Neuronal stem cell (in vitro differentiated cells): ENCODE data around the gene TNK1.

ENCODE experiments used
- DNase-seq: peaks from one replicate; pipeline ENCODE4 v3.0.0-alpha.2; 2013; ENCODE audit warnings: low spot score
- H2AFZ ChIP-seq: one replicate; pipeline ENCODE4 v1.6.1; 2013; ENCODE audit warnings: mild to moderate bottlenecking, low read length, inconsistent platforms
- H2AK5ac ChIP-seq: 2 replicates; pipeline ENCODE4 v1.6.1; 2013; ENCODE audit warnings: low read depth, mild to moderate bottlenecking, inconsistent platforms, low read length, moderate library complexity, mixed read lengths
- H2BK120ac ChIP-seq: 2 replicates; pipeline ENCODE4 v1.6.1; 2013; ENCODE audit warnings: low read depth, mild to moderate bottlenecking, inconsistent platforms, low read length, moderate library complexity, mixed read lengths
- H2BK12ac ChIP-seq: one replicate; pipeline ENCODE4 v1.6.1; 2013; ENCODE audit warnings: low read length, inconsistent platforms
- H2BK15ac ChIP-seq: 2 replicates; pipeline ENCODE4 v1.6.1; 2013; ENCODE audit warnings: mild to moderate bottlenecking, low read length, inconsistent platforms, mixed read lengths
- H2BK5ac ChIP-seq: one replicate; pipeline ENCODE4 v1.6.1; 2013; ENCODE audit warnings: inconsistent platforms, mild to moderate bottlenecking, low read length, moderate library complexity
- H3K14ac ChIP-seq: one replicate; pipeline ENCODE4 v1.6.1; 2013; ENCODE audit warnings: low read length, inconsistent platforms
- H3K18ac ChIP-seq: 2 replicates; pipeline ENCODE4 v1.6.1; 2013; ENCODE audit warnings: low read length, inconsistent platforms
- H3K23ac ChIP-seq: 2 replicates; pipeline ENCODE4 v1.6.1; 2013; ENCODE audit warnings: low read depth, mild to moderate bottlenecking, mixed read lengths, low read length, inconsistent platforms; ENCODE audit not compliant: poor library complexity
- H3K27ac ChIP-seq: replicated peaks from 3 replicates; pipeline ENCODE4 v1.5.1; 2013; ENCODE audit warnings: low read length, inconsistent platforms
- H3K27me3 ChIP-seq, 3 experiments: 2 replicates each; pipeline ENCODE4 v1.6.1; 2013; ENCODE audit warnings: low read length in 3 of 3, mild to moderate bottlenecking in 2 of 3, inconsistent platforms in 1 of 3, low read depth in 1 of 3, mixed read lengths in 1 of 3, moderate library complexity in 1 of 3; ENCODE audit not compliant: control insufficient read depth in 3 of 3, insufficient read depth in 3 of 3
- H3K36me3 ChIP-seq, 2 donors: replicated peaks in 1 of 2; 2 replicates each; pipeline ENCODE4 v1.6.1; 2013; ENCODE audit warnings: low read length in 2 of 2; ENCODE audit not compliant: control insufficient read depth in 2 of 2, insufficient read depth in 2 of 2
- H3K4ac ChIP-seq: 2 replicates; pipeline ENCODE4 v1.6.1; 2013; ENCODE audit warnings: inconsistent platforms, mild to moderate bottlenecking, low read length, moderate library complexity
- H3K4me1 ChIP-seq, 2 donors: 1 replicate in 1 of 2; 2 replicates in 1 of 2; pipeline ENCODE4 v1.6.1; 2013; ENCODE audit warnings: low read length in 2 of 2, low read depth in 1 of 2; ENCODE audit not compliant: control insufficient read depth in 2 of 2, insufficient read depth in 1 of 2
- H3K4me2 ChIP-seq: one replicate; pipeline ENCODE4 v1.6.1; 2013; ENCODE audit warnings: mild to moderate bottlenecking, low read length, inconsistent platforms; ENCODE audit not compliant: insufficient read depth, poor library complexity, severe bottlenecking
- H3K4me3 ChIP-seq, 2 donors: 2 replicates each; pipeline ENCODE4 v1.5.1; 2013; ENCODE audit warnings: low read length in 2 of 2, mild to moderate bottlenecking in 2 of 2, inconsistent platforms in 1 of 2, moderate library complexity in 1 of 2
- H3K79me1 ChIP-seq: one replicate; pipeline ENCODE4 v1.6.1; 2013; ENCODE audit warnings: low read depth, mild to moderate bottlenecking, inconsistent platforms, low read length, moderate library complexity
- H3K9ac ChIP-seq: one replicate; pipeline ENCODE4 v1.6.1; 2013; ENCODE audit warnings: mild to moderate bottlenecking, low read depth, low read length, inconsistent platforms; ENCODE audit not compliant: poor library complexity
- H3K9me3 ChIP-seq, 2 donors: replicated peaks in 1 of 2; 2 replicates each; pipeline versions ENCODE3 to v1.6.1; 2013; ENCODE audit warnings: low read length in 2 of 2, mild to moderate bottlenecking in 2 of 2, inconsistent platforms in 1 of 2, low read depth in 1 of 2, mixed read lengths in 1 of 2, moderate library complexity in 1 of 2; ENCODE audit not compliant: control insufficient read depth in 2 of 2, insufficient read depth in 1 of 2
- H4K8ac ChIP-seq: one replicate; pipeline ENCODE4 v1.6.1; 2013; ENCODE audit warnings: low read depth, mild to moderate bottlenecking, inconsistent platforms, low read length, moderate library complexity
- H4K91ac ChIP-seq: one replicate; pipeline ENCODE4 v1.6.1; 2013; ENCODE audit warnings: low read length, low read depth, mild to moderate bottlenecking, inconsistent platforms; ENCODE audit not compliant: poor library complexity
- WGBS, 2 donors: extraction: QIAGEN DNeasy Blood & Tissue Kit; methylation state at CpG; one replicate each; pipeline ENCODE4 v1.1.7; 2013; ENCODE audit warnings: missing lambda C conversion rate in 2 of 2, mixed read lengths in 1 of 2; ENCODE audit not compliant: insufficient read length in 2 of 2, insufficient replicate concordance in 1 of 2; ENCODE audit errors: extremely low coverage in 2 of 2; 5-methylcytosine and 5-hydroxymethylcytosine counted together

Gene TNK1

DNA sequence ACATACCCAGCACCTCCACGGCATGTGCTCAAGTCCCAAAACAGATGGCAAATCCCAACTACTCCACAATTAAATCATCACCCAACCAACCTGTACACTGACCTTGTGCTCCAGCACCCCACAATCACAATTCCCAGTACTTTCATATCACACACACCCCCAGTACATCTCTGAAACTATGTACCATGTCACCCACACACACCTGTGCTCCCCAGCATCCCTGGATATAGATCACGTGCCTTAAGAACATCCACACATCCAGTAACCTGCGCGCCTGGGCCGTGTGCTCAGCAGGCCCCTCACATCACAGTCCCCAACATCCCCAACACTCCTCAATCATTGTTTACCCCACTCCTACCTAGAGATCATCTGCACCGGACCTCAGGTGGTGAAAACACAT is 28.8 kb downstream of the TNK1 start:
- no peak overlapping the region for H3K4ac ChIP-seq
- H2BK120ac ChIP-seq = no peak overlapping the region
- H3K4me3 ChIP-seq = no peak overlapping the region
- no peak overlapping the region for H2AK5ac ChIP-seq
- DNase-seq = no peak
- H3K4me1 ChIP-seq = peaks cover 12 to 24% of the 10 kb centered on the region in 2 donors
- H3K4me2 ChIP-seq = no peak overlapping the region
- H3K79me1 ChIP-seq = peaks cover 17% of the 10 kb centered on the region
- H3K23ac ChIP-seq = no peak overlapping the region
- H3K14ac ChIP-seq = no peak overlapping the region
- peaks cover 0 to 2% of the 10 kb centered on the region in 2 donors for H3K9me3 ChIP-seq
- H2BK5ac ChIP-seq = no peak overlapping the region
- no peak overlapping the region for H3K18ac ChIP-seq
- no peak overlapping the region for H4K8ac ChIP-seq
- peaks cover 36 to 71% of the 10 kb centered on the region in 2 donors for H3K36me3 ChIP-seq
- no peak overlapping the region for H4K91ac ChIP-seq
- no CpG with 5 or more reads among the region's 6 CpGs for WGBS, 2 donors
- H3K27me3 ChIP-seq = no peaks in the 10 kb centered on the region
- H2AFZ ChIP-seq = no peak overlapping the region
- no peak overlapping the region for H2BK15ac ChIP-seq
- no peak overlapping the region for H2BK12ac ChIP-seq
- no peak overlapping the region for H3K9ac ChIP-seq
- no peak overlapping the region for H3K27ac ChIP-seq

GRCh38 chr17:7410634-7411426 is 29.9 kb downstream of the TNK1 start:
- no CpG with 5 or more reads among the region's 25 CpGs for WGBS, 2 donors
- Histone ChIP-seq H4K8ac (peak overlapping the region; percentile 17), H3K14ac (peak overlapping the region; percentile 38), H3K9ac (no peak overlapping the region), H3K27ac (no peak overlapping the region), H3K23ac (no peak overlapping the region), H3K27me3 (no peaks in the 10 kb centered on the region), H3K4ac (no peak overlapping the region), H3K4me1 (peaks cover 12 to 22% of the 10 kb centered on the region in 2 donors), H3K4me2 (no peak overlapping the region), H3K79me1 (peaks cover 20% of the 10 kb centered on the region), H4K91ac (no peak overlapping the region), H2BK120ac (no peak overlapping the region), H3K4me3 (peak overlapping the region in 1 of 2 donors; percentile 12), H2BK12ac (no peak overlapping the region), H2AK5ac (no peak overlapping the region), H2BK5ac (peak overlapping the region; percentile 66), H3K18ac (no peak overlapping the region), H3K36me3 (peaks cover 47 to 82% of the 10 kb centered on the region in 2 donors), H3K9me3 (peaks cover 0 to 2% of the 10 kb centered on the region in 2 donors), H2BK15ac (no peak overlapping the region), H2AFZ (no peak overlapping the region)
- DNase-seq = no peak

DNA sequence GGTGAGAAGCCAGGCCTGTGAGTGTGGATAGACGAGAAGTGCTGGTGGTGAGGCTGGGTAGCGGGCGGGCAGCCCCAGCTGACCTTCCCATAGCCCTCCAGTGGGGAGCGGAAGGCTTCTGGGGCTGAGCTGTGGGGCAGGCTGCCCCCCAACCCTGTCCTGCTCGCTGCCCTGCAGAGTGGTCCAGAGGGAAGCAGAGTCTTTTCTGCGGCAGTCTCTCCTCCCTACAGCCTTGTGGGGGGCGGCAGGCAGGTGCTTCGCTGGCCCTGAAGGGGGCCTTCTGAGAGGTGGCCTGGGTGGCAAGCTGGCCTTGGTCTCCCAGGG is 30.5 kb downstream of the TNK1 start:
- H3K27me3 ChIP-seq = no peaks in the 10 kb centered on the region
- no peak overlapping the region for H3K27ac ChIP-seq
- no peak overlapping the region for H3K4ac ChIP-seq
- H2BK5ac ChIP-seq = peak overlapping the region; percentile 66
- no peak overlapping the region for H3K18ac ChIP-seq
- H2BK15ac ChIP-seq = no peak overlapping the region
- H2AFZ ChIP-seq = no peak overlapping the region
- peaks cover 8 to 18% of the 10 kb centered on the region in 2 donors for H3K4me1 ChIP-seq
- H2AK5ac ChIP-seq = no peak overlapping the region
- DNase-seq = no peak
- no peak overlapping the region for H2BK120ac ChIP-seq
- H3K9ac ChIP-seq = no peak overlapping the region
- H3K36me3 ChIP-seq = peaks cover 51 to 88% of the 10 kb centered on the region in 2 donors
- no peak overlapping the region for H3K4me3 ChIP-seq
- H3K23ac ChIP-seq = no peak overlapping the region
- H3K4me2 ChIP-seq = no peak overlapping the region
- H3K79me1 ChIP-seq = peaks cover 18% of the 10 kb centered on the region
- H4K91ac ChIP-seq = no peak overlapping the region
- H3K9me3 ChIP-seq = peaks cover 0 to 2% of the 10 kb centered on the region in 2 donors
- peak overlapping the region; percentile 5 for H3K14ac ChIP-seq
- no peak overlapping the region for H2BK12ac ChIP-seq
- no CpG with 5 or more reads among the region's 8 CpGs for WGBS, 2 donors
- no peak overlapping the region for H4K8ac ChIP-seq

DNA sequence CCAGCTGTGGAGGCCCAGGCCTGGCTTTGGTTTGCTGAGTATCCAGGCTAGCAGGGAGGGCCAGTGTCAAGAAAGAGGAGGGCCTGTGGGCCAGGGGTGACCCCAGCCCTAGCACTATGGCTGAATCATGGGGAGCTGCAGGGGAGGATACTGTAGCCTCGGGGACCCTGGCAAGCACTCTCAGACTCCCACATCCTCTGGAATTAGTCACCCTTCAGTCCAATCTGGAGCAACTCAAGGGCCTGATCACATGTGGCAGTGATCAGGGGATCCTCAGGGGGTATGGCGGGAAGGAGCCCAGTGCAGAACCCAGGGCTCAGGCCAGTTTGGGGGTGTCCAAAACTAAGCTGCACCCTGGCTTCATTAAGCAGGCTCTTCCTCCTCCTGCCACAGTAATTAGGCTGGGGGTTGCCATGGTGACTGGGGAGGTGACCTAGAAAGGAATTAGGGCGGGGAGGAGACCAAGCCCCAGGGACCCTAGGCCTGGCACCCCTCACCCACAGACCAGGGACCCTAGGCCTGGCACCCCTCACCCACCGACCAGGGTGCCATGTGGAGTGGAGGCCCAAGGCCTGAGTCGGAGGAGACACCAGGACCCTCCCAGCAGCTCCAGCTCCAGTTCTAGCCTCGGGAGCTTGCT is 32.6 kb downstream of the TNK1 start:
- H3K14ac ChIP-seq = no peak overlapping the region
- H3K18ac ChIP-seq = peak overlapping the region; percentile 16
- peak overlapping the region; percentile 53 for H4K91ac ChIP-seq
- no peak overlapping the region for H2BK12ac ChIP-seq
- no peak for DNase-seq
- no peak overlapping the region for H3K4me3 ChIP-seq
- no peak overlapping the region for H2BK120ac ChIP-seq
- no peak overlapping the region for H2BK15ac ChIP-seq
- no CpG with 5 or more reads among the region's 6 CpGs for WGBS, 2 donors
- no peak overlapping the region for H3K9ac ChIP-seq
- no peak overlapping the region for H3K4ac ChIP-seq
- H3K9me3 ChIP-seq = peaks cover 0 to 2% of the 10 kb centered on the region in 2 donors
- no peaks in the 10 kb centered on the region for H3K27me3 ChIP-seq
- no peak overlapping the region for H2BK5ac ChIP-seq
- H2AK5ac ChIP-seq = peak overlapping the region; percentile 8
- peaks cover 10 to 13% of the 10 kb centered on the region in 2 donors for H3K4me1 ChIP-seq
- H4K8ac ChIP-seq = no peak overlapping the region
- no peak overlapping the region for H3K27ac ChIP-seq
- peaks cover 58 to 95% of the 10 kb centered on the region in 2 donors for H3K36me3 ChIP-seq
- H2AFZ ChIP-seq = no peak overlapping the region
- peak overlapping the region; percentile 57 for H3K23ac ChIP-seq
- H3K4me2 ChIP-seq = no peak overlapping the region
- peaks cover 10% of the 10 kb centered on the region for H3K79me1 ChIP-seq
